ENCODE data around the gene ATXN1. TPM values are rescaled to one million over a fixed set of nuclear protein-coding genes. Genes with fewer than 3 reads are reported as not detected.
"Not testable (repeated sequence)": the region's sequence is repeated elsewhere in the genome, so short reads cannot be mapped to it uniquely, and the experiment has no call there.

The ATXN1 gene
- total RNA-seq, 1 experiment from 2014 or later = 35.4 TPM

- DNase-seq (ENCODE audit: low read depth) = no peak
These were observed 40.4 kb downstream of the ATXN1 start for GRCh38 chr6:16720861-16721260.

GRCh38 chr6:16719488-16719887, 41.8 kb downstream of the ATXN1 start:
- DNase-seq (ENCODE audit: low read depth) = no peak

- no peak for DNase-seq (ENCODE audit: low read depth)
These were observed 42.9 kb downstream of the ATXN1 start for GRCh38 chr6:16718356-16718755.

- DNase-seq (ENCODE audit: low read depth) = no peak
These were observed 43.9 kb downstream of the ATXN1 start for GRCh38 chr6:16717275-16717942.

- DNase-seq (ENCODE audit: low read depth) = no peak
These were observed 44.9 kb downstream of the ATXN1 start for GRCh38 chr6:16716321-16716858.

- DNase-seq (ENCODE audit: low read depth) = peak; percentile 54
These were observed 47.7 kb downstream of the ATXN1 start for GRCh38 chr6:16713597-16713996.

GRCh38 chr6:16712931-16713484, 48.3 kb downstream of the ATXN1 start:
- peak; percentile 99 for DNase-seq (ENCODE audit: low read depth)

GRCh38 chr6:16712255-16712930, 48.9 kb downstream of the ATXN1 start:
- DNase-seq (ENCODE audit: low read depth) = peak; percentile 65

GRCh38 chr6:16711546-16712254, 49.6 kb downstream of the ATXN1 start:
- DNase-seq (ENCODE audit: low read depth) = peak; percentile 69

GRCh38 chr6:16706911-16707783, 54.1 kb downstream of the ATXN1 start:
- DNase-seq (ENCODE audit: low read depth) = peak; percentile 67

- not testable (repeated sequence) for DNase-seq (ENCODE audit: low read depth)
These were observed 54.8 kb downstream of the ATXN1 start for GRCh38 chr6:16706491-16706890.

- no peak for DNase-seq (ENCODE audit: low read depth)
These were observed 55.2 kb downstream of the ATXN1 start for GRCh38 chr6:16706029-16706428.

- DNase-seq (ENCODE audit: low read depth) = peak; percentile 77
These were observed 55.9 kb downstream of the ATXN1 start for GRCh38 chr6:16705081-16705993.

- DNase-seq (ENCODE audit: low read depth) = peak; percentile 83
These were observed 56.7 kb downstream of the ATXN1 start for GRCh38 chr6:16704401-16705045.

- not testable (repeated sequence) for DNase-seq (ENCODE audit: low read depth)
These were observed 58.5 kb downstream of the ATXN1 start for GRCh38 chr6:16702627-16703378.

- DNase-seq (ENCODE audit: low read depth) = no peak
These were observed 60.4 kb downstream of the ATXN1 start for GRCh38 chr6:16700916-16701234.

GRCh38 chr6:16700202-16700915, 60.9 kb downstream of the ATXN1 start:
- DNase-seq (ENCODE audit: low read depth) = peak; percentile 82
